ENCODE data around the gene HEATR5A.
"Not testable (repeated sequence)": the region's sequence is repeated elsewhere in the genome, so short reads cannot be mapped to it uniquely, and the experiment has no call there.

HEATR5A gene

GRCh38 chr14:31253746-31254471 lies 166.4 kb downstream of the HEATR5A start:
- DNase-seq = no peak

GRCh38 chr14:31252865-31253264 lies 167.5 kb downstream of the HEATR5A start:
- no peak for DNase-seq

- no peak for DNase-seq
These were observed 169.1 kb downstream of the HEATR5A start for GRCh38 chr14:31251028-31251958.

- no peak for DNase-seq
These were observed 175.7 kb downstream of the HEATR5A start for GRCh38 chr14:31244626-31245025.

GRCh38 chr14:31243860-31244259 lies 176.5 kb downstream of the HEATR5A start:
- DNase-seq = no peak

GRCh38 chr14:31242161-31242940 lies 178.0 kb downstream of the HEATR5A start:
- not testable (repeated sequence) for DNase-seq

All from NCI-H1436 (cell line).